Prostate gland (tissue), 1 donor: Measurements from ENCODE around the gene DDIT3.

Experiments
- POLR2A ChIP-seq: fragments of 450-650 bp; IDR thresholded peaks from one replicate; pipeline ENCODE4 v1.6.1; 2016; ENCODE audit warnings: antibody characterized with exemption, mild to moderate bottlenecking
- POLR2AphosphoS5 ChIP-seq: sonication (generic); formaldehyde crosslinking; IDR thresholded peaks from one replicate; pipeline ENCODE4 v1.6.1; 2017; ENCODE audit warnings: antibody characterized with exemption

GRCh38 chr12:57546438-57547287, 26.3 kb upstream of the DDIT3 start, which contains the start of gene DCTN2:
- no peak for TF ChIP-seq POLR2AphosphoS5
- TF ChIP-seq POLR2A: peak; percentile 55
